Glomerular visceral epithelial cell (primary cell): ENCODE results near the gene CYB5R3.
A peak's percentile ranks its signal among the peaks of the same experiment; 100 is the strongest.
"Not testable (repeated sequence)": the region's sequence is repeated elsewhere in the genome, so short reads cannot be mapped to it uniquely, and the experiment has no call there.

Experiments used
- DNase-seq: peaks from one replicate; pipeline ENCODE4 v3.0.0-alpha.2; 2016; ENCODE audit errors: extremely low spot score

CYB5R3 gene

DNA sequence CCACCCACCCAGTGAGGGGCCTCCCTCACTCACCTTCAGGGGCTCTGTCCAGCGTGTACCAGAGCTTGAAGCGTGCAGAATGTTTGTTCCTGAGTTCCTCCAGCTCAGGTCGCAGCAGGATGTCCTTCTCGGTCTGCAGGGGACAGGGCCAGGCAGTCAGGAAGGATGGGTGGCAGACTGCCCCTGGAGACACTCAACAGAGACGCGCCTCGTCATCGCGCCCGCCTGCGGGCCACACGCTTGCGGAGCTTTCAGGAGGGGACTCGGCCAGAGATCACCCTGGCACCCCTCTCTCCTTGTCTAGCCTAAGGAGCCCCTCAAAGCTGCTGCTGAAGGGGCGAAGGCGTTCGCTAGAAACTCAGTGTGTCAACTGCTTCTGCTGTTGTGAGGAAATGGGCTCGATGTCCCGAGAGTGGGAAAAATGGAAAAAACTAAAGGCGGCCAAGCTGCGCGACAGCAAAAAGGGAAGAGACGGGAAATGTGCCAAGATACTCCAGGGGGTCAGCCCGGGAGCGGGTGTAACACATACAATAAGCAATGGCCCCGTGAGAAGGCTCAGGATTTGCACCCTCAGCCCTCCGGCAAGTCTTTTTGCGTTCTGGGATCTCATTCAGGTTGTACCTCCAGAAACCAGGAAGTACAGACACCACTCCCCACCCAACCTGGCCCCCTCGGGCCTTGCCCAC is 25.3 kb downstream of the CYB5R3 start:
- no peak for DNase-seq

DNA sequence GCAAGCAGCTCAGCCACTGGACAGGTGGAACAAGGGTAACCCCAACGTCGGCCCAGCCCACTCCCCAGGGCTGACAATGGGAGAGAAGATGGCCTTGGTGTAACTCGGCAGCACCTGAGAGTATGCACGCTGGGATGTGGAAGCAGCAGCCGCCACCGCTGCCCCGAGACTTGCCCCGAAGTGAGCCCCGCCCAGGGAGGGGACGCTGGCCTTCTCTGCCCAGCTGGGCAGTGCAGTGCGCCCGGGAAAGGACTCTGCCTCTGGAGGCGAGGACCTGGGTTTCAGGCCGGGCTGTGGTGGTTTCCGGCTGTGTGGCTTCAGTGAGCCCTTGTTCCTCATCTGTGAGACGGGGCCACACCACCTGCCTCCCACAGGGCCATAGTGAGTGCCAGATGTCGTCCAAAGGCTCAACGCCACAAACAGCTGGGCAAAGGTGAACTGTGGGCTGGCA is 25.9 kb downstream of the CYB5R3 start:
- DNase-seq, result no peak

DNA sequence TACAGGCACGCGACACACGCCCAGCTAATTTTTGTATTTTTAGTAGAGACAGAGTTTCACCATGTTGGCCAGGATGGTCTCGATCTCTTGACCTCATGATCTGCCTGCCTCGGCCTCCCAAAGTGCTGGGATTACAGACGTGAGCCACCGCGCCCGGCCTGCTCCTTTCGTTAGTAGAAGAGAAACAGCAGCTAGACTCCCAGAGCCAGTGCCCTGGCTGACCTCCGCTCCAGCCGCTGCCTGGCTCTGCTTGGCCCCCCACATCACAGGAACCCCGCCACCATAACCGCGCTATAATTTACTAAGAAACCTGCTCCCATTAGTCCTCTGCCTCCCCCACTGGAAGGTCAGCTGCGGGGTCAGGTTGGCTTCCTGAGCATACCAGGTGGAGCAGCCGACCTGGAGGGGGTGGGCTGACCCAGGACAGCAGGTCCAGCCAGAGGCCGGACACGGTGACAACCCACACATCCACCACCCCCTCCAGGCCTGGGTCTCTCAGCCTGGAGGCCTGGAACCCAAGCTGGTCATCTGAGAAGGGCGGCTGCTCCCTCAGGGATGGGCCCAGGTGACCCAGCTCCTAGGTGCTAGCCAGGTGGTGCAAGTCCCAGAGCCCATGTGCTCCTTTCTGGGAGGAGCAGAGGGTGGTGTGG is 27.0 kb downstream of the CYB5R3 start:
- DNase-seq, result no peak

DNA sequence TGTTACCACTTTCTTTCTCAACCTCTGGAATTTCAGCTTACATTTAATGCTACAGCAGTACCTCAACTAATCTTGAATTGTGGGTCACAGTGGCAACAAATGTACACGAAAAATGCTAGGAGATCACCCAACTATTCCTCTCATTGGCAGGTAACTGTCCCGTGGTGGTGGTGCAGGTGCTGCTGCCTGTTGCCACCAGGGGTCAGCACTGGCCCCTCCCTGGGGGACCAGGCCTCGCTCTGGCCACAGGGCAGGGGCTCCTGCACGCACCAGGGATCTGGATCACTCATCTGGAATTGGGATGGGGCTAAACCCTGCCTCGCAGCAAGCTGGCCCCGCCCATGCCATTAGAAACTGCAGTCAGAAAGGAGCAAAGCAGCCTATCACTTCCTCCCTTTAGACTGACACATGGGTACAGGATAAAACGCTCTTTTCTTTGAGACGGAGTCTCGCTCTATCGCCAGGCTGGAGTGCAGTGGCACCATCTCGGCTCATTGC is 27.6 kb downstream of the CYB5R3 start:
- peak; percentile 84 for DNase-seq

DNA sequence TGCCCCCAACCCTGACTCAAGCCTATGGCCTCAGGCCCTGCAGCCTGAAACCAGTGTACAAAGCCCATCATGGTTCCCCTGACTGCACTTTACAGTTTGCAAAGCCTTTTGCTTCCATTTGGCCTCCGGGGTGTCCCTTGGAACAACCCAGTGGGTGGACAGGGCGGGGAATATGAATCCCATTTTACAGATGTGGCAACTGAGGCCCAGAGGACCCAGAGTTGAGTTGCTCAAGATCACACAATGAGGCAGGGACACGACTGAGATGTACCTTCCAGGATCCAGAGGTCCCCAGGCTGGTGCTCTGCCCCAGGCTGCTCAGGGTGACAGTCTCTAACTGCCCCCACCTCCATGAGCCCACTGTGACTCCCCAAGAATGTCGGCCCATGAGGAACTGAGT is 29.1 kb downstream of the CYB5R3 start:
- no peak for DNase-seq

DNA sequence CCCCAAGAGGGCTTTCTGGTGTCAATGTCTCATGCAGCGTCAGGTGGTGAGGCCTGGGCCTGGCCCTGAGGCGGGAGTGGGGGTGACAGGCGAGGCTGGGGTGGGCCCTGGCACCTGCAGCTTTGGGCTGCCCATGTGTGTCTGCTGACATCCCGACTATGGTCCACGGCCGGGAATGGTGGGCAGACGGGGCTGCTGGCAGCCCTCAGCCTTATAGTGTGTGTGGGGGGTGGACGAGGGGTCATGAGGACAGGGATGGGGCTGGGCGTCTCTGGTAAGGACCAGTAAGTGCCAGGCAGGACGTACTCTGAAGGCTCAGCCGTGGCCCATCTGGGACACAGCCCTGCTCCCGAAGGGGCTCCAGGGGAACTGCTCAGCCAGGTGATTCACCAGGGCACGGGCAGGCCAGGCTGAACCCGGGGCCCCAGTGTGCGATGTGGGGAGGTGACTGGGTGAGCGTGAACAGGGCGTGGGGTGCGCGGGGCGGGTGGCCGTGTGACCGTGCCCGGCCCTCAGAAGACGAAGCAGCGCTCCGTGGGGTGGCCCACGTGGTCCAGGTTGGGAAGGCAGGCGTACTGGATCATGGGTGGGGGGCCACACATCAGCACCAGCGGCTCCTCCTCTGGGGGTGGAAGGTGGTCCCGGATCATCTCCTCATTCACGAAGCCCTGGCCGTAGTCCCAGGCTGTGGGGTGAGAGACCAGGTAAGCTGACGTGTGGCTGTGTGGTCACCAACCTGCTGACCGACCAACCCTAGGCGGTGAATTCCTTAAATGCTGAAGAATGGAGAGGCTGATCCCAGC is 29.7 kb downstream of the CYB5R3 start:
- DNase-seq, result no peak

DNA sequence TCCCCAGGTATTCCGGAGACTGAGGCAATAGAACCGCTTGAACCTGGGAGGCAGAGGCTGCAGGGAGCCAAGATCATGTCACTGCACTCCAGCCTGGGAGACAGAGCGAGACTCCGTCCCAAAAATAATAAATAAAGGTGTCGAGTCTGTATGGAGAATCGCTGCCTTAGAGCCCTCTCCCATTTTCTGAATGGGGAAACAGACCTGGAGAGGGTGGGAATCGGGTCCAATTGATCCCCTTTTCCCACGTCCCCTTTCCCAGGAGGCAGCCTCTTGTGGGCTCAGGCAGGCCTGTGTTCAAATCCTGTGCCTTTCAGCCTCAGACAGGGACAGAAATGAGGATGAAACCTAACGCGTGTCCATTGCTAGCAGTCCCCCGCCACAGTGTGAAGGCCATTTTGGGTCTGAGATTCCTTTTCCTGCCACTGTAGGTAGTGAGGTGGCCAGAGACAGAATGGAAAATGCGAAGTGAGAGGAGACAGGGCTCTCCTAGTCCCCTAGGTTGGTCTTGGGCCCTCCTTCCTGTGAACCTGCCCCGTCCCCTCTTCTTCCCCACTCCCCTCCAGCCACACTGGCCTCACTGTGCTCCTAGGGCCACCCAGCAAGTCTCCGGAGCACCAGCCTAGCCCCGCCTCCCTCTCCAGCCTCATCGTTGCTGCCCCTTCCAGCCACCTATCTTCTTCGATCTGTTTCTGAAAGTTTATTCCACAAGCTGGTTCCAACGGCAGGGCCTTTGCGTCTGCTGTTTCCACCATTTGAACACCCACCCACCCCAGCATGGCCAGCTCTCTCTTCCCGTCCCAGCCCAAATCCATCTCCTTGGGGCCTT is 31.8 kb downstream of the CYB5R3 start:
- DNase-seq, result no peak

DNA sequence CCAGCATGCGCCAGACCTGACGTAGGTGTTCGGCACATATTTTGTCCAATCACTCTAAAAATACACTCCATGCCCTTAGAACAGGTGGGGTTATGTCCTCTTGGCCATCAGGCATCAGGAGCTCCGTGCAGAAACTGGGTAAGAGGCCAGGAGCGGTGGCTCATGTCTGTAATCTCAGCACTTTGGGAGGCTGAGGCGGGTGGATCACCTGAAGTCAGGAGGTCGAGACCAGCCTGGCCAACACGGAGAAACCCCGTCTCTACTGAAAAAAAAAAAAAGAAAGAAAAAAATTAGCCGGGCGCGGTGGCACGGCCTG is 33.4 kb downstream of the CYB5R3 start:
- not testable (repeated sequence) for DNase-seq

DNA sequence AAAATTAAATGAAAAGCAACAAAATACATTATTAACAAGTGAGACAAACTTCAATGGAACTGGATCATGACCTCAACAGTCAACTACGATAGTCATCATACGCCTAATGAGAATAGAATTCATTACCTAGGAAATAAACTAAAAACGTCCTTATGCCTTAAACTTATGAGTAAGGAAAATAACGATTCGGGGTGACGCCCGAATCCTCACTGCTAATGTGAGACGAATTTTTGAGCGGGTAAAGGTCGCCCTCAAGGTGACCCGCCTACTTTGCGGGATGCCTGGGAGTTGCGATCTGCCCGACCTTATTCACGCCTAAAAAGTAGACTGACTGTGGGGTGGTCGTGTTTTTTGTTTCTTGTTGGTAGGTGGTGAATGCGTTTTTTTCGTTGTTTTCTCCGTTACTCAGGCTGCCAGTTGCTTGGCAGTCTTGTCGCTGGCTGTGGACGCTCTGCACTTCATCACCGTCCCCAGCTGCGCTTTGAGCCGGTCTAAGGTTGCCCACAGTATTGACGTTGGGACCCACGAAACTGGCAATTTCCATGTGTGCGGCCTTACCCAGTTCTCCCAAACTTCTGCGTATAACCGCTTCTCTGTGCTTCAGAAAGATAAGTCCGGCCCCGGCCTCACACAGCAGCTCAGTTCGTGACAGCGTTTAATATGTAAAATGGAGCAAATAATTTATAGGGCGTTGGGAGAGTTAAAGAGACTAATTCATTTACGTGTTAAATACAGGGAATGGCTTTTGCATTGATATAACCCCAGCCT is 33.9 kb downstream of the CYB5R3 start:
- peak; percentile 97 for DNase-seq

DNA sequence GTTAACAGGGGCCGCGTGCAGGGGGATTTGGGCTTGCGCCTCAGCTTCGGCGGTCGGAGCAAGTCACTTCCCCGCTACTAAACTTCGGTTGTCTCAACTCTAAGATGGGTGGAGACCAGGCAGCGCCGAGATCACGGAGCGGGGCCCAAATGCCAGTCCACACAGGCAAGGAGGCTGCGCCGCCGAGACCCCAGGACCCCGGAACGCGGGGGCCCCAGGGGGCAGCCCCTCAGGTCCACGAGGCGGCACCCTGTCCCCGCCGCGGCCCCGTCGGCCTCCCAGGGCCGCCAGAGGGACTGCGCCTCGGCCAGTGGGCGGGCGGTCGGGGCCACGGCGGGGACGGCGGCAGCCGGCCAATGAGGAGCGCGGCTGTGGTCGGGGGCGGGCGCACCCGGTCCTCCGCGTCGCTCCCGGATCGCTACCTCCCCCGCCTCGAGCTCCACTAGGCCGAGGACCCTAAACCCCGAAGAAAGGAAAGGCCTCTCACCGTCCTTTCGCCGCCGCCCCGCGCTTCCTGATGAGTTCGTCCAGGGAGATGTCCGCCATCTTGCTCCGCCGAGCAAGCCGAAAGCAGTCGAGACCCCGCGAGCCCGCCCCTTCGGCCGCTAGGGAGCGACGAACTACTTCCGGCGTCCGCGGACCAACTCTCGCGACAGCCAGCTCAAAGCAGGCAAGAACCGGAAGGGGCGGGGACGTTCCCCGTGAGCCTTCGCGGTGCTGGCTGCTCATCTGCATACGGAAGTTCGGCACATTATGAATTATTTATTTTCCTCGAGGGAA is 34.7 kb downstream of the CYB5R3 start, which contains the start of gene POLDIP3:
POLDIP3 (minus strand) TSS at position 572 of the 780 bp plus-strand sequence; CDS start at position 546, 26 bp downstream.
- DNase-seq, result peak; percentile 97

DNA sequence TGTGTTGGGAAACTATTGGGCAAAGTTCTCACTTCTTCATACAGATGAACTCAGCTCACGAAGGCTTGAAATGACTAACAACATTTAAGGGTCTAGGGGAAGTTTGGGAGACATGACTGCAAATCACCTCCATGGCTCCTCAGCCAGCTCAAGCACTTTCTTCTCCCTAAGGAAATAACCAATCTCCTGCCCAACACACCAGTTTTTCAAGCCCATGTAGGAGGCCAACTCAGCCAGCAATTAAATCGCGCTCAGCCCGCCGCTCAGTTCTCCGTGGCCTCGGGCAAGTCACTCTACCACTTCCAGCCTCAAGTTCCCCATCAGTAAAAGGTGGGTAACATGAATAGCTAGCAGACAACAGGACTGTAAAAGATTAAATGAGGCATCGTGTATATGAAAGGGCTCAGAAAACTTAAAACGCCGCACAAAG is 35.3 kb downstream of the CYB5R3 start:
- DNase-seq, result peak; percentile 24

DNA sequence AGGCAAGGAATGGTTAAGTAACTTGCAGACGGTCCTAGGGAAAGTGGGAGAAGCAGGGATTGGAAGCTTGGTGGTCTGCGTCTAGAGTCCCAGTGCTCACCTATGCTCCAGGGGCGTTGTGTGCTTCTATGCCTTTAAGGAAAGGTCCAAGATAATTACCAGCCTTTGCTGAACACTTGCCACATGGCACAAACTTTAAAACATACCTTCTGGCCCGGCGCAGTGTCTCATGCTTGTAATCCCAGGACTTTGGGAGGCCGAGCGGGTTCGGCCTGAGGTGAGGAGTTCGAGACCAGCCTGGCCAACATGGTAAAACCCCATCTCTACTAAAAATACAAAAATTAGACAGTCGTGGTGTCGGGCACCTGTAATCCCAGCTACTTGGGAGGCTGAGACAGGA is 36.9 kb downstream of the CYB5R3 start:
- no peak for DNase-seq

DNA sequence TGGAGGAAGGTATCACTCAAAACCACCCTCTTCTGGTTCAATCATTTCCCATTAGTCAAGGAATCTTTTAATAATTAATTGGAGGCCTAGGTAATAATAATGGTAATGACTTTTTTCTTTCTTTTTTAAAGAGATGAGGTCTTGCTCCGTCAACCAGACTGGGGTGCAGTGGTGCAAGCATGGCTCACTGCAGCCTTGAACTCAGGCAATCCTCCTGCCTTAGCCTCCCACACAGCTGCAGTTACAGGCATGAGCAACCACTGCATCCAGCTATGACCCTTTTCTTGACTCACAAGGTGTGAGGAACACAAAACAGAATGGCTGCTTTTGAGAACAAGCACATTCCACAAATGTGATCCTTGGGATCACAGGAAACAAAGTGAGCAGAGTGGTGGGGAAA is 38.1 kb downstream of the CYB5R3 start:
- DNase-seq, result no peak

DNA sequence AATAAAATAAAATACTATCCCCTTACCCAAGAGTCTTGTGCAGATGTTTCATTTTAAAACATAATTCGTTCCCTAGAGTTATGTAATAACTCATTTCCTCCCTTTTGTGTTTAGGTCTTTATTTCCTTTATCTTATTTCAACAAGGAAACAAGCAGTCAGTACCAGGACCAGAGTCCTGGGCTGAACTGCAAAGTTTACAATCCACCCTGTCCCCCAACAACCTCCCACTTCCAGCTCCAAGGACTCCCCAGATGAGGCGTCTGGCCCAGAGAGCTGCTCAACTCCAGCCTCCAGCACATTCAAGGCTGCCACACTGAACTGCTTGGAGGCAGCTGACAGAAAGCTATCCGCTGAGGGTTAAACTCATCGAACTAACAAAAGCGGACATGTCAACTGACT is 39.0 kb downstream of the CYB5R3 start:
- no peak for DNase-seq

DNA sequence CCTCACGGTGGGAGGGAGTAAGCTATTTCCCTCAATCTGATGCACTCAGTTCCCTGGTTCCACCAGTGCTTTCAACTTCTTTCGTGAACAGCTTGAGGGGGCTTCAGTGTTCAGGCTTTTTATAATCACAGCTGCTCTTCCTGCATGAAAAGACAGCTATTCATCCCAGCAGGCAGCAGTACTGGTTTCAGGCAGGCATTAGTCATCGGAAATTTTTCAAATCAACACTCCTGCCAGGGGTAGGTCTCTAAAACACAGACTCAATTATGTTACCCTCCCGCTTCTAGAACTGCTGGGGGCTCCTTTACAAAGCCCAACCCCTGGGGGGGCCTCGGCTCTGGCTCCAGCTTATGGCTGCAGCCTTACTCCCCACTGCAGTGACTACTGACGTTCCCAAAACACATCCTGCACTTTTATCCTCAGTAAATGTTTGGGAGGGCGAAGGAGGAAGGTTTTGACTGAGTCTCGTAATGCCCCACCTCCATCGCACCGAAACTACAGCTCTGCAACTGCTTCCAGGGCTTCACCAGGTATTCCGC is 40.3 kb downstream of the CYB5R3 start:
- DNase-seq, result peak; percentile 56

DNA sequence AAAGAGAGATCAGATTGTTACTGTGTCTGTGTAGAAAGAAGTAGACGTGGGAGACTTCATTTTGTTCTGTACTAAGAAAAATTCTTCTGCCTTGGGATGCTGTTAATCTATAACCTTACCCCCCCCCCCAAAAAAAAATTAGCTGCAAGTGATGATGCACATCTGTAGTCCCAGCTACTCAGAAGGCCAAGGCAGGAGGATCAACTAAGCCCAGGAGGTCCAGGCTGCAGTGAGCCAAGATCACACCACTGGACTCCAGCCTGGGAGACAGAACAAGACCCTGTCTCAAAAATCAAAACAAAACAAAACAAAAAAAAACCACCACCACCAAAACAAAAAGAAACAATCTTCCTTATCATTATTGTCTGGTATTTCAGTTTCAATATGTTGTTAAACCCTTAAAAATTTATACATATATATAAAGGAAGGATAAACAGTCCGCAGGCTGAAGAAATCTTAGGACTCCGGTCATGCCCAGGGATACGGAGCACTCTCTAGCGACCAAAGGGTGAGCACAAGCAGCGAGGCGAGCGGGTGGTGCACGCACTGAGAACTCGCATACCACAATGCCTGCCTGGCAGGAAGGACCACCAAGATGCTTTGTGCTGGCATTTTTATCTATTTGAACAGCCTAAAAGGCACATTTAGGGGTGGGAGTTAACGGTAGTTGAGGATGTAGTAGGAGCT is 40.9 kb downstream of the CYB5R3 start:
- peak; percentile 39 for DNase-seq

DNA sequence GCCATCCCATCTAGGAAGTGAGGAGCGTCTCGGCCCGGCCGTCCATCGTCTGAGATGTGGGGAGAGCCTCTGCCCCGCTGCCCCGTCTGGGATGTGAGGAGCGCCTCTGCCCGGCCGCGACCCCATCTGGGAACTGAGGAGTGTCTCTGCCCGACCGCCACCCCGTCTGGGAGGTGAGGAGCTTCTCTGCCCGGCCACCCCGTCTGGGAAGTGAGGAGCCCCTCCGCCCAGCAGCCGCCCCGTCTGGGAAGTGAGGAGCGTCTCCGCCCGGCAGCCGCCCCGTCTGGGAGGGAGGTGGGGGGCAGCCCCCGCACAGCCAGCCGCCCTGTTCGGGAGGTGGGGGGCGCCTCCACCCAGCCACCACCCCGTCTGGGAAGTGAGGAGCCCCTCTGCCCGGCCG is 41.6 kb downstream of the CYB5R3 start:
- not testable (repeated sequence) for DNase-seq

DNA sequence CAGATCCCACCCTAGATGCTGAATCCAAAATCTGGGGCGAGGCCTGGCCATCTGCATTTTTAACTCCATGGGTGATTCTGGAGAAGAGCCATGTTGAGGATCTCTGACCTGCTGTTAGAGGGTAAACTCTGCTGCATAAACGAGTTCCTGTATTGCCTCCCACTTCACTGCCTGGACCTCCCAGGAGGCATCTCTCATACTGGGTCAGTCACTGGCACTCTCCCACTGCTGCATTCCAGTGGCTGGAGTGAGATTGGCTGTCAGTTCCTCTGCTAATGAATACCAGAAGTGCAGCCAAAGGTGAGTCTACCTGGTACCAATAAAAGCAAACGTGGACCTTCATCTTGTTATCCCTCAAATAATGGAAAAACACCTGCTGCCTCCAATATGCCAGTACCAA is 44.8 kb downstream of the CYB5R3 start:
- DNase-seq, result peak; percentile 47

DNA sequence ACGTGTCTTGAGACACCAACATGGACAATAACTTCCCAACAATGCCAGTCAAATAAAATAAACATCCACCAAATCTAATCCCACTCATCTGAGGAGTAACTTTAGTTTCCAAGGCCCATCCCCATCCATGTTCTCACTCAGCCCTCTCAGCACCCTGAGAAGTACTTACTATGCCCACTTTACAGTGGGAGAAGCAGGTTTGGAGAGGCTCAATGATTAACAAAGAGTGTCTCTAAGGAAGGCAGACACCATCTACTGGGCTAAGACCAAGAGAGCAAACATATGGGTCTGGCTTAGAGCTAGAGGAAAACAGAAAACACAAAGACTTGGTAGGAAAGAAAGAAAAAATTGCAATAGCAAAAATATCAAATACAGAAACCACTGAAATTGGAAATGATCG is 45.8 kb downstream of the CYB5R3 start:
- no peak for DNase-seq
